HepG2 (cell line): ENCODE results near the gene THBS4. TPM values are rescaled to one million over a fixed set of nuclear protein-coding genes. Genes with fewer than 3 reads are reported as not detected.
A peak's percentile ranks its signal among the peaks of the same experiment; 100 is the strongest.

ENCODE experiments used
- CBX2 ChIP-seq, 2 experiments: fragments of 200-600 bp in 1 of 2; sonication (generic); formaldehyde crosslinking in 1 of 2; IDR thresholded peaks; 2 replicates each; pipeline versions ENCODE4 v1.7.0 to v1.8.1; 2018 to 2022; ENCODE audit warnings: low read depth in 2 of 2, low read length in 1 of 2, mild to moderate bottlenecking in 1 of 2, missing genetic modification reagents in 1 of 2
- CTCF ChIP-seq: sonication (generic); formaldehyde crosslinking; IDR thresholded peaks from 2 replicates; pipeline ENCODE4 v1.5.0; 2020; ENCODE audit warnings: mild to moderate bottlenecking, missing genetic modification reagents, moderate library complexity
- HMGXB4 ChIP-seq, 2 experiments: sonication (generic) in 1 of 2; formaldehyde crosslinking in 1 of 2; IDR thresholded peaks; 2 replicates each; pipeline versions ENCODE4 v1.4.0 to v1.6.1; 2018 to 2020; ENCODE audit warnings: missing genetic modification reagents in 2 of 2, borderline replicate concordance in 1 of 2, low read depth in 1 of 2, mild to moderate bottlenecking in 1 of 2, missing biosample characterization in 1 of 2
- HNRNPUL1 ChIP-seq: fragments of 200-400 bp; formaldehyde crosslinking; IDR thresholded peaks from 2 replicates; pipeline ENCODE4 v1.6.1; 2017; ENCODE audit warnings: low read depth, mild to moderate bottlenecking, low read length, moderate library complexity
- NCOA1 ChIP-seq: sonication (generic); formaldehyde crosslinking; IDR thresholded peaks from 2 replicates; pipeline ENCODE4 v1.9.0; 2021; ENCODE audit warnings: missing genetic modification reagents
- NFE2L1 ChIP-seq: sonication (generic); formaldehyde crosslinking; IDR thresholded peaks from 2 replicates; pipeline ENCODE4 v1.4.0; 2020; ENCODE audit warnings: missing genetic modification reagents, mild to moderate bottlenecking, borderline replicate concordance
- NFYC ChIP-seq: IDR thresholded peaks from 2 replicates; pipeline ENCODE4 v1.6.1; 2016; ENCODE audit warnings: missing genetic modification reagents, missing compliant biosample characterization
- NR2F1 ChIP-seq, 2 experiments: fragments of 450-650 bp in 1 of 2; formaldehyde crosslinking in 1 of 2; IDR thresholded peaks; 2 replicates each; pipeline versions ENCODE4 v1.5.0 to v1.6.1; 2016 to 2020; ENCODE audit warnings: mild to moderate bottlenecking in 1 of 2, missing compliant biosample characterization in 1 of 2, missing genetic modification reagents in 1 of 2, moderate library complexity in 1 of 2
- RAD21 ChIP-seq: fragments of 450-650 bp; formaldehyde crosslinking; IDR thresholded peaks from 2 replicates; pipeline ENCODE4 v1.5.0; 2020; ENCODE audit warnings: mild to moderate bottlenecking
- ZNF207 ChIP-seq: fragments of 450-650 bp; IDR thresholded peaks from 2 replicates; pipeline ENCODE4 v1.6.1; 2016; ENCODE audit warnings: antibody characterized with exemption, borderline replicate concordance
- ZNF407 ChIP-seq: sonication (generic); formaldehyde crosslinking; IDR thresholded peaks from one replicate; pipeline ENCODE4 v1.5.1; 2020; ENCODE audit warnings: mild to moderate bottlenecking, missing genetic modification reagents; ENCODE audit errors: not compliant biosample characterization
- ZNF557 ChIP-seq: sonication (generic); formaldehyde crosslinking; IDR thresholded peaks from 2 replicates; pipeline ENCODE4 v1.4.0; 2020; ENCODE audit warnings: missing genetic modification reagents
- ZNF558 ChIP-seq: sonication (generic); formaldehyde crosslinking; IDR thresholded peaks from 2 replicates; pipeline ENCODE4 v1.9.0; 2022; ENCODE audit warnings: mild to moderate bottlenecking, missing genetic modification reagents, borderline replicate concordance
- ZNF616 ChIP-seq: sonication (generic); formaldehyde crosslinking; IDR thresholded peaks from 2 replicates; pipeline ENCODE4 v1.5.0; 2020; ENCODE audit warnings: low read depth, mild to moderate bottlenecking, missing genetic modification reagents
- ZNF740 ChIP-seq: sonication (generic); formaldehyde crosslinking; IDR thresholded peaks from 2 replicates; pipeline ENCODE4 v1.4.0; 2020; ENCODE audit warnings: missing genetic modification reagents
- ZNF891 ChIP-seq: sonication (generic); formaldehyde crosslinking; IDR thresholded peaks from 2 replicates; pipeline ENCODE4 v1.5.0; 2020; ENCODE audit warnings: mild to moderate bottlenecking, missing genetic modification reagents
- polyA plus RNA-seq, 8 experiments: library from polyadenylated mRNA; depleted of rRNA in 3 of 8; stranded (reverse) in 7 of 8; unstranded in 1 of 8; fragments of >200 nt; fragmentation: Illumina TruSeq in 4 of 8; extraction: Trizol in 4 of 8; gene quantifications; 2 replicates each; pipeline versions ENCODE4 v1.2.1 to v1.2.3, GENCODE V29; 2011 to 2016; ENCODE audit warnings: low read depth in 4 of 8, missing spikeins in 1 of 8, mixed read lengths in 1 of 8; ENCODE audit not compliant: insufficient read depth in 1 of 8
- total RNA-seq, 5 experiments: library from RNA; depleted of rRNA; stranded (reverse); fragments of >200 nt; fragmentation: Illumina TruSeq; extraction: Trizol; gene quantifications; 2 replicates each; pipeline ENCODE4 v1.2.3, GENCODE V29; 2016; ENCODE audit warnings: low read depth in 1 of 5

THBS4 gene
- total and polyA plus RNA-seq, 2 of the 13 experiments (the other 11 are each of a cell fraction or from before 2014, with no cell fraction given): 0.60 to 1.2 TPM

GRCh38 chr5:80083101-80083890 is 48.1 kb downstream of the THBS4 start (continued):
- TF ChIP-seq ZNF407 (no peak), ZNF207 (no peak), CTCF (CRISPR knock-in tag) (peak; percentile 77), NR2F1 (CRISPR knock-in tag; IDR thresholded peaks at IDR 0.05) (no peak), RAD21 (CRISPR knock-in tag) (peak; percentile 53; the same call in 1 of the 2 replicates), ZNF557 (CRISPR knock-in tag) (no peak), ZNF891 (CRISPR knock-in tag) (no peak), NFE2L1 (CRISPR knock-in tag) (no peak), ZNF740 (CRISPR knock-in tag) (no peak), ZNF558 (CRISPR knock-in tag) (no peak), HNRNPUL1 (no peak), HMGXB4 (CRISPR knock-in tag; IDR thresholded peaks at IDR 0.05; ENCODE audit: borderline replicate concordance in 1 of 2, low read depth in 1 of 2) (peak in 1 of 2 experiments; percentile 35; a peak in 1 of 4 replicates), ZNF616 (CRISPR knock-in tag) (no peak), NFYC (CRISPR knock-in tag) (no peak), CBX2 (IDR thresholded peaks at IDR 0.05; ENCODE audit: low read depth, low read length) (no peak), CBX2 (CRISPR knock-in tag; IDR thresholded peaks at IDR 0.05; ENCODE audit: low read depth) (no peak), NCOA1 (no peak)
